Measurements from ENCODE around the gene SPPL2A. TPM values are rescaled to one million over a fixed set of nuclear protein-coding genes. Genes with fewer than 3 reads are reported as not detected.
A peak's percentile ranks its signal among the peaks of the same experiment; 100 is the strongest.

The SPPL2A gene
- total and polyA plus RNA-seq, 2 of the 13 experiments (the other 11 are each of a cell fraction or from before 2014, with no cell fraction given) = 80.5 to 105 TPM

DNA sequence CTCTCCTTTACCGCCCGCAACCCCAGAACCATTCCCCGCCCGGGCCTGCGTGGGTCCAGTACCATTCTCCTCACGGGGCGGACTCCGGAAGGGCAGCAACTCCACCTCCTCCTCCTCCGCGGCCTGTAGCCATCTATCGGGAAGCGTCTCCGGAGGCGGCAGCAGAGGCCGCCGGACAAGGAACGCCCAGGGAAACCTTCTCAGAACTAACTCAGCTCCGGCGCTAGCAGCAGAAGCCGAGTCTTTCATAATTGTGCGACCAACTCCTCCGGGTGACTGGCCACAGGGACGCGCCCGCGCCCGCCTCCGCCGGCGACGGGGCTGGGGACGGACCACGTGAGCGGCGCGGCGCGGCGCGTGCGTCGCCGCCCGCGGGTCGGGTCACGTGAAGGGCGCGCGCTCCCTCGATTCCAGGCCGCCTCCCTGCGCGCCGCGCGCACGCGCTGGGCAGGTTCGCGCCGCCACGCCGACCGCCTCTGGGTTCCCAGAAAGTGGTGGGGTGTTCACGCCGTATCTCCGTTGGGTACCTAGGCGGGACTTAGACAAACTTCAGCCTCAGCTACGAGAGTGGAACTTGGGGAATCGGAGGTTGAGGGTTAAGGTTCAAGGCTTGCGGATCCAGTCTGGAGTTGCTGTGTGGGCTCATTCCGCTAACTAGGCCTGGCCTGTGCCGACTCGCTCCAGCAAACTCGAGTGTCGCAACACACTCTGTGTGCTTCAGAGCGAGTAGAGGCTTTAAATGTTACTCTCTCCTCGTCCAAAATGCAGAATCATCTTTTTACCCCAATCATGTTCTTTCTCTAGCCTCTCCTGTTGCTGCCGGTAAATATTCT is 78.8 kb downstream of the SPPL2A start, which contains the start of gene TRPM7 (continued):
- TF ChIP-seq LRRFIP1 (CRISPR knock-in tag; conservative IDR thresholded peaks at IDR 0.05) = no peak
- no peak; the same call in 1 of the 2 replicates for TF ChIP-seq ZNF225 (CRISPR knock-in tag; IDR thresholded peaks at IDR 0.05)
- 0 out of 2 replicates have a peak, but pooled peaks have one; percentile 2 for TF ChIP-seq ZBTB20 (CRISPR knock-in tag; IDR thresholded peaks at IDR 0.05; ENCODE audit: borderline replicate concordance, low read depth)
- no peak for TF ChIP-seq MTERF4 (CRISPR knock-in tag; IDR thresholded peaks at IDR 0.05)
- peak; percentile 57 for TF ChIP-seq MED1 (CRISPR knock-in tag; IDR thresholded peaks at IDR 0.05)
- peak; percentile 80; the same call in 1 of the 2 replicates for TF ChIP-seq IRX3 (CRISPR knock-in tag; IDR thresholded peaks at IDR 0.05; ENCODE audit: borderline replicate concordance, low read depth)
- peak; percentile 82 for TF ChIP-seq GMEB1 (CRISPR knock-in tag; IDR thresholded peaks at IDR 0.05; ENCODE audit: borderline replicate concordance)
- no peak for TF ChIP-seq SRF (IDR thresholded peaks at IDR 0.05; ENCODE audit: low read depth, low read length)
- TF ChIP-seq SETDB1 (CRISPR knock-in tag; IDR thresholded peaks at IDR 0.05; ENCODE audit: borderline replicate concordance) = no peak
- TF ChIP-seq LCORL (IDR thresholded peaks at IDR 0.05) = no peak
- TF ChIP-seq LCORL (CRISPR knock-in tag; IDR thresholded peaks at IDR 0.05) = peak; percentile 35; the same call in 1 of the 2 replicates
- no peak for TF ChIP-seq ZNF792 (CRISPR knock-in tag; IDR thresholded peaks at IDR 0.05)
- no peak; the same call in 1 of the 2 replicates for TF ChIP-seq NR0B2 (CRISPR knock-in tag; IDR thresholded peaks at IDR 0.05)
- no peak for TF ChIP-seq ZNF619 (CRISPR knock-in tag; IDR thresholded peaks at IDR 0.05)
- TF ChIP-seq, protein P1, sequence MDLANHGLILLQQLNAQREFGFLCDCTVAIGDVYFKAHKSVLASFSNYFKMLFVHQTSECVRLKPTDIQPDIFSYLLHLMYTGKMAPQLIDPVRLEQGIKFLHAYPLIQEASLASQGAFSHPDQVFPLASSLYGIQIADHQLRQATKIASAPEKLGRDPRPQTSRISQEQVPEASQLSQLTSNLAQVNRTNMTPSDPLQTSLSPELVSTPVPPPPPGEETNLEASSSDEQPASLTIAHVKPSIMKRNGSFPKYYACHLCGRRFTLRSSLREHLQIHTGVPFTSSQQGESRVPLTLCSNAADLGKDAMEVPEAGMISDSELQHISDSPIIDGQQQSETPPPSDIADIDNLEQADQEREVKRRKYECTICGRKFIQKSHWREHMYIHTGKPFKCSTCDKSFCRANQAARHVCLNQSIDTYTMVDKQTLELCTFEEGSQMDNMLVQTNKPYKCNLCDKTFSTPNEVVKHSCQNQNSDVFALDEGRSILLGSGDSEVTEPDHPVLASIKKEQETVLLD (CRISPR knock-in tag; IDR thresholded peaks at IDR 0.05; ENCODE audit: low read depth) = peak; percentile 62; the same call in 1 of the 2 replicates
- no peak for TF ChIP-seq FOXK1 (CRISPR knock-in tag; IDR thresholded peaks at IDR 0.05; ENCODE audit: borderline replicate concordance, low read depth)
- TF ChIP-seq SATB2 (CRISPR knock-in tag; IDR thresholded peaks at IDR 0.05) = peak; percentile 90
- TF ChIP-seq KDM4B (CRISPR knock-in tag; IDR thresholded peaks at IDR 0.05) = 0 out of 2 replicates have a peak, but pooled peaks have one; percentile 18

Data from HepG2 (cell line).